Muscle of leg (tissue), 9 donors: Measurements from ENCODE around the gene MINDY3. TPM values are rescaled to one million over a fixed set of nuclear protein-coding genes. Genes with fewer than 3 reads are reported as not detected.

ENCODE experiments used
- polyA plus RNA-seq, 8 donors: library from polyadenylated mRNA; unstranded; fragments of 120-200 nt; gene quantifications; one replicate each; pipeline versions ENCODE4 v1.2.1 to v1.2.3, GENCODE V29; 2013; ENCODE audit warnings: inconsistent platforms in 1 of 8, low replicate concordance in 1 of 8; ENCODE audit not compliant: insufficient read length in 8 of 8, insufficient read depth in 1 of 8
- total RNA-seq: library from RNA; stranded (reverse); fragments of 120-200 nt; gene quantifications from one replicate; pipeline ENCODE4 v1.2.4, GENCODE V29; 2013

The MINDY3 gene
- total and polyA plus RNA-seq, 9 donors, result 20.9 to 29.4 (median 24.5) TPM

Other genes with a start within 250 kb of the MINDY3 start
- 8.4 TPM for gene ITGA8, start 140.6 kb downstream of the MINDY3 start, total RNA-seq
- gene ITGA8, start 140.6 kb downstream of the MINDY3 start, polyA plus RNA-seq, result 10 to 100 TPM in 1 of 8 donors, 1 to 10 TPM in 7; 6.2 to 10.4 (median 7.5) TPM